Measurements from ENCODE around the gene DLGAP1.

DNA sequence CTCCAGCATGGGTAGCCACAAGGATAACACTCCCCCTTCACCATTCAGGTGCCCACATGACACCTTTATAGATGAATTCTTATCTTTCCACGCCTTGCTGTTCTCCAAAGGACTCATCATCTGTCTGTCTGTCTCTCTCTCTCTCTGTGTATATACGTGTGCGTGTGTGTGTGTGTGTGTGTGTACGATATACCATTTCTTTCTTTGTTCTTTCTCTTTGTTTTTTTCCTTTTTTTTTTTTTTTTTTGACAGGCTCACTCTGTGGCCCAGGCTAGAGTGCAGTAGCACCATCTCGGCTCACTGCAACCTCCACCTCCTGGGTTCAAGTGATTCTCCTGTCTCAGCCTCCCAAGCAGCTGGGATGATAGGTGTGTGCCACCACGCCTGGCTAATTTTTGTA is 98.2 kb downstream of the DLGAP1 start:
- no peak for TF ChIP-seq ZNF555 (tag by site-specific recombination; conservative IDR thresholded peaks at IDR 0.05)
- no peak for TF ChIP-seq CTCF (tag by site-specific recombination; IDR thresholded peaks at IDR 0.05)
